H1 (cell line): Measurements from ENCODE around the gene OTOGL. TPM values are rescaled to one million over a fixed set of nuclear protein-coding genes. Genes with fewer than 3 reads are reported as not detected.
A peak's percentile ranks its signal among the peaks of the same experiment; 100 is the strongest.
"Not testable (repeated sequence)": the region's sequence is repeated elsewhere in the genome, so short reads cannot be mapped to it uniquely, and the experiment has no call there.

Source experiments
- CTCF ChIA-PET: fragments of 300-600 bp; sonication (Branson Sonifier 250); formaldehyde crosslinking; loops from one replicate; lab custom pipeline; 2021; ENCODE audit not compliant: partially characterized antibody; lab: Charles Lee
- POLR2A ChIA-PET: fragments of 300-600 bp; sonication (Branson Sonifier 250); formaldehyde crosslinking; loops from one replicate; lab custom pipeline; 2021; ENCODE audit warnings: inconsistent platforms; ENCODE audit not compliant: partially characterized antibody; lab: Charles Lee
- DNase-seq, 2 experiments: peaks; one replicate each; pipeline versions ENCODE4 v3.0.0 to v3.0.0-alpha.2; 2010 to 2022; ENCODE audit warnings: low spot score in 2 of 2, low read depth in 1 of 2, mixed read lengths in 1 of 2
- FAIRE-seq: peaks from 2 replicates; lab custom pipeline; 2011; peaks lifted over from hg19 to GRCh38; lab: Jason Lieb, UNC
- H2AFZ ChIP-seq: 2 replicates; pipeline ENCODE4 v1.8.1; 2012; ENCODE audit warnings: low read length, inconsistent platforms
- H2AK5ac ChIP-seq: 2 replicates; pipeline ENCODE4 v1.6.1; 2013; ENCODE audit warnings: low read depth, low read length
- H2BK120ac ChIP-seq: replicated peaks from 2 replicates; pipeline ENCODE3; 2013; ENCODE audit warnings: low read depth, low read length, inconsistent platforms
- H2BK12ac ChIP-seq: 2 replicates; pipeline ENCODE4 v1.6.1; 2013; ENCODE audit warnings: low read depth, low read length
- H2BK15ac ChIP-seq: 2 replicates; pipeline ENCODE4 v1.6.1; 2013; ENCODE audit warnings: low read length
- H2BK20ac ChIP-seq: 2 replicates; pipeline ENCODE4 v1.6.1; 2013; ENCODE audit warnings: low read length
- H2BK5ac ChIP-seq: 2 replicates; pipeline ENCODE4 v1.6.1; 2013; ENCODE audit warnings: low read depth, low read length
- H3K14ac ChIP-seq: 2 replicates; pipeline ENCODE4 v1.6.1; 2013; ENCODE audit warnings: inconsistent platforms; ENCODE audit not compliant: insufficient read length
- H3K18ac ChIP-seq: 2 replicates; pipeline ENCODE4 v1.6.1; 2013; ENCODE audit warnings: low read length; ENCODE audit errors: extremely low read depth
- H3K23ac ChIP-seq: 2 replicates; pipeline ENCODE4 v1.6.1; 2013; ENCODE audit warnings: inconsistent platforms; ENCODE audit not compliant: insufficient read length
- H3K23me2 ChIP-seq: 2 replicates; pipeline ENCODE4 v1.6.1; 2013; ENCODE audit warnings: low read depth, low read length
- H3K27ac ChIP-seq: 2 replicates; pipeline ENCODE4 v1.6.1; 2011; ENCODE audit warnings: low read depth, low read length, inconsistent platforms
- H3K27me3 ChIP-seq, 4 experiments: replicated peaks in 1 of 4; 1 replicate in 1 of 4; 2 replicates in 3 of 4; pipeline versions ENCODE4 v1.6.1 to v1.8.1; 2011 to 2013; ENCODE audit warnings: low read length in 3 of 4, mild to moderate bottlenecking in 3 of 4, inconsistent platforms in 2 of 4, mixed read lengths in 2 of 4, moderate library complexity in 1 of 4; ENCODE audit not compliant: control insufficient read depth in 3 of 4, insufficient read depth in 3 of 4; ENCODE audit errors: extremely low read depth in 1 of 4
- H3K36me3 ChIP-seq, 4 experiments: 2 replicates each; pipeline versions ENCODE4 v1.6.1 to v1.8.1; 2011 to 2013; ENCODE audit warnings: mild to moderate bottlenecking in 4 of 4, low read length in 3 of 4, moderate library complexity in 2 of 4, control low read depth in 1 of 4, inconsistent platforms in 1 of 4; ENCODE audit not compliant: insufficient read depth in 4 of 4, control insufficient read depth in 2 of 4
- H3K4ac ChIP-seq: replicated peaks from 2 replicates; pipeline ENCODE3; 2013; ENCODE audit warnings: low read length, low read depth, mixed read lengths, inconsistent platforms; ENCODE audit not compliant: insufficient read length
- H3K4me1 ChIP-seq, 4 experiments: replicated peaks in 1 of 4; 1 replicate in 1 of 4; 2 replicates in 3 of 4; pipeline versions ENCODE4 v1.6.1 to v1.8.1; 2011 to 2013; ENCODE audit warnings: low read length in 3 of 4, inconsistent platforms in 2 of 4, mixed read lengths in 1 of 4; ENCODE audit not compliant: insufficient read depth in 4 of 4, control insufficient read depth in 3 of 4
- H3K4me2 ChIP-seq, 2 experiments: 2 replicates each; pipeline versions ENCODE4 v1.6.1 to v1.8.1; 2011 to 2013; ENCODE audit warnings: low read depth in 2 of 2, low read length in 2 of 2, control low read depth in 1 of 2, inconsistent platforms in 1 of 2, mild to moderate bottlenecking in 1 of 2; ENCODE audit not compliant: insufficient read depth in 1 of 2
- H3K4me3 ChIP-seq, 4 experiments: fragments of 200-600, 300-600 bp in 1 of 4; sonication (generic), shearing (Covaris generic), sonication (Bioruptor Twin) in 1 of 4; 2 replicates each; pipeline versions ENCODE4 v1.5.1 to v1.8.1; 2011 to 2016; ENCODE audit warnings: low read length in 4 of 4, low read depth in 3 of 4, control low read depth in 2 of 4, inconsistent platforms in 2 of 4, mild to moderate bottlenecking in 2 of 4, mixed read lengths in 1 of 4, moderate library complexity in 1 of 4; ENCODE audit not compliant: insufficient read depth in 2 of 4; ENCODE audit errors: extremely low read depth in 1 of 4
- H3K56ac ChIP-seq: replicated peaks from 2 replicates; pipeline ENCODE3; 2013; ENCODE audit warnings: low read depth, mild to moderate bottlenecking, mixed read lengths, low read length, inconsistent platforms; ENCODE audit not compliant: insufficient read length
- H3K79me1 ChIP-seq: 2 replicates; pipeline ENCODE4 v1.6.1; 2013; ENCODE audit warnings: low read depth, low read length, control low read depth
- H3K79me2 ChIP-seq, 2 experiments: 2 replicates each; pipeline versions ENCODE4 v1.6.1 to v1.8.1; 2012 to 2013; ENCODE audit warnings: low read length in 2 of 2, mild to moderate bottlenecking in 2 of 2, inconsistent platforms in 1 of 2; ENCODE audit not compliant: insufficient read depth in 2 of 2, control insufficient read depth in 1 of 2
- H3K9ac ChIP-seq, 4 experiments: replicated peaks in 1 of 4; 1 replicate in 1 of 4; 2 replicates in 3 of 4; pipeline versions ENCODE4 v1.6.1 to v1.8.1; 2011 to 2013; ENCODE audit warnings: low read depth in 3 of 4, low read length in 3 of 4, control low read depth in 2 of 4, mild to moderate bottlenecking in 2 of 4, moderate library complexity in 2 of 4, inconsistent platforms in 1 of 4; ENCODE audit errors: extremely low read depth in 1 of 4
- H3K9me3 ChIP-seq, 2 experiments: 2 replicates each; pipeline versions ENCODE4 v1.6.1 to v1.8.1; 2012 to 2013; ENCODE audit warnings: mild to moderate bottlenecking in 2 of 2, moderate library complexity in 2 of 2, control low read depth in 1 of 2, inconsistent platforms in 1 of 2, low read depth in 1 of 2, low read length in 1 of 2, mixed read lengths in 1 of 2; ENCODE audit not compliant: insufficient read depth in 2 of 2
- H4K20me1 ChIP-seq, 2 experiments: replicated peaks in 1 of 2; 2 replicates each; pipeline versions ENCODE3 to v1.8.1; 2011 to 2013; ENCODE audit warnings: inconsistent platforms in 2 of 2, low read length in 2 of 2, mild to moderate bottlenecking in 1 of 2; ENCODE audit not compliant: insufficient read depth in 2 of 2, control insufficient read depth in 1 of 2
- H4K5ac ChIP-seq: 2 replicates; pipeline ENCODE4 v1.6.1; 2013; ENCODE audit warnings: low read length, low read depth, mixed read lengths, inconsistent platforms; ENCODE audit not compliant: insufficient read length
- H4K8ac ChIP-seq: 2 replicates; pipeline ENCODE4 v1.8.0; 2013; ENCODE audit warnings: mild to moderate bottlenecking, moderate library complexity, low read length, inconsistent platforms; ENCODE audit not compliant: insufficient read depth; ENCODE audit errors: extremely low read depth
- H4K91ac ChIP-seq: replicated peaks from 2 replicates; pipeline ENCODE3; 2013; ENCODE audit warnings: low read length, mixed read lengths, inconsistent platforms; ENCODE audit not compliant: insufficient read length
- YY1 ChIP-seq: IDR thresholded peaks from 2 replicates; pipeline ENCODE4 v1.6.1; 2011; ENCODE audit warnings: low read depth, mild to moderate bottlenecking, low read length
- WGBS, 2 experiments: shearing (Covaris generic) in 1 of 2; methylation state at CpG; one replicate each; pipeline versions ENCODE4 v1.1.6 to v1.1.7; 2013 to 2015; ENCODE audit warnings: low lambda C conversion rate in 2 of 2, mixed read lengths in 2 of 2, inconsistent platforms in 1 of 2, low coverage in 1 of 2, missing lambda C conversion rate in 1 of 2; ENCODE audit not compliant: insufficient replicate concordance in 2 of 2, insufficient coverage in 1 of 2, insufficient read length in 1 of 2; ENCODE audit errors: extremely low coverage in 1 of 2, missing lambda C conversion rate in 1 of 2; 5-methylcytosine and 5-hydroxymethylcytosine counted together
- polyA plus RNA-seq, 7 experiments: library from polyadenylated mRNA; depleted of rRNA in 3 of 7; stranded (reverse) in 5 of 7; unstranded in 2 of 7; fragments of >200 nt in 5 of 7; fragments of 200-250 nt in 2 of 7; gene quantifications; 1 replicate in 5 of 7; 2 replicates in 1 of 7; 4 replicates in 1 of 7; pipeline versions ENCODE4 v1.2.1 to v1.2.3, GENCODE V29; 2011 to 2013; ENCODE audit warnings: missing spikeins in 2 of 7, mixed read lengths in 2 of 7
- total RNA-seq: library from RNA; stranded (reverse); fragmentation: NEBNext Ultra II Directional; extraction: Animal tissue kit (Norgen Biotek cat#: 25700); gene quantifications from 2 replicates; pipeline ENCODE4 v1.2.1, GENCODE V29; 2021

The OTOGL gene
- total and polyA plus RNA-seq, 2 of the 8 experiments (the other 6 are each of a cell fraction or from before 2014, with no cell fraction given) = 0.12 to 0.17 TPM

DNA sequence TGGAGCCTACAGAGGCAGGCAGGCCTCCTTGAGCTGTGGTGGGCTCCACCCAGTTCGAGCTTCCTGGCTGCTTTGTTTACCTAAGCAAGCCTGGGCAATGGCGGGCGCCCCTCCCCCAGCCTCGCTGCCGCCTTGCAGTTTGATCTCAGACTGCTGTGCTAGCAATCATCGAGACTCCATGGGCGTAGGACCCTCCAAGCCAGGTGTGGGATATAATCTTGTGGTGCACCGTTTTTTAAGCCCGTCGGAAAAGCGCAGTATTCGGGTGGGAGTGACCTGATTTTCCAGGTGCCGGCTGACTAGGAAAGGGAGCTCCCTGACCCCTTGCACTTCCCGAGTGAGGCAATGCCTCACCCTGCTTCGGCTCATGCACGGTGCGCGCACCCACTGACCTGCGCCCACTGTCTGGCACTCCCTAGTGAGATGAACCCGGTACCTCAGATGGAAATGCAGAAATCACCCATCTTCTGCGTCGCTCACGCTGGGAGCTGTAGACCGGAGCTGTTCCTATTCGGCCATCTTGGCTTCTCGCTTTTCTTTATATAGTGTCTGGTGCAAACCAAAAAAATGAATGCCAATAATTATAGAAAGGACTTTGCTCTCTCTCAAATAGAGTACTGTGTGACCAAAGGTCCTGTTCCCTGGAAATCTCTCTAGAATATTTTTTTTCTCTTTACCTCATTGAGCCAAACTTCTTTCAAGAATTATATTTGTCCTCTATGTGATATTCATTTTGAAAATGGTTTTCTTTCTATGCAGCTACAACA, 50.4 kb downstream of the OTOGL start:
- not testable (repeated sequence) for H3K4ac ChIP-seq, H3K79me1 ChIP-seq, H2BK20ac ChIP-seq, H2BK5ac ChIP-seq, H4K20me1 ChIP-seq, H4K91ac ChIP-seq, H2BK12ac ChIP-seq, H3K18ac ChIP-seq, H3K27me3 ChIP-seq, H3K36me3 ChIP-seq, H3K23ac ChIP-seq, H3K79me2 ChIP-seq, H3K56ac ChIP-seq, H3K23me2 ChIP-seq, H2AFZ ChIP-seq, H4K8ac ChIP-seq
- POLR2A ChIA-PET = interaction anchor here (0.6 to 1.9 kb wide), 5 partner anchors 9 to 29 kb away, joined by 3 to 8 read pairs (median 4); no protein-coding TSS in a partner anchor
- H3K4me3 ChIP-seq = peak overlapping the region in 1 of 4 experiments; percentile 16; a peak in 1 of 8 replicates
- 93% methylated on average over 13 of the region's 26 CpGs; no CpG with 5 or more reads in 1 of the 2 experiments for WGBS, 2 experiments
- TF ChIP-seq YY1 = peak; percentile 37; the same call in 1 of the 2 replicates
- TF ChIP-seq, all 59 proteins: peak for 1; not testable (repeated sequence) for 58
- H3K27ac ChIP-seq, H3K4me2 ChIP-seq, FAIRE-seq, H2BK15ac ChIP-seq, H3K9ac ChIP-seq, H4K5ac ChIP-seq, H3K4me1 ChIP-seq, H3K9me3 ChIP-seq, H3K14ac ChIP-seq, H2AK5ac ChIP-seq, H2BK120ac ChIP-seq: not testable (repeated sequence)
- CTCF ChIA-PET = interaction anchor here (1.7 kb wide), 1 partner anchor 16 kb away, joined by 3 read pairs; no protein-coding TSS in a partner anchor
- DNase-seq = peak in 1 of 2 experiments; percentile 62
